Thyroid gland (tissue), 4 donors: Measurements from ENCODE around the gene ABTB2.

Source experiments
- CTCF ChIP-seq, 6 experiments: fragments of 200-600 bp in 3 of 6; fragments of 450-650 bp in 3 of 6; sonication (generic) in 3 of 6; IDR thresholded peaks; one replicate each; pipeline ENCODE4 v1.5.1; 2016 to 2019; ENCODE audit warnings: antibody characterized with exemption in 6 of 6, mild to moderate bottlenecking in 2 of 6, inconsistent platforms in 1 of 6, moderate library complexity in 1 of 6
- POLR2A ChIP-seq, 2 donors: fragments of 450-650 bp; IDR thresholded peaks; one replicate each; pipeline ENCODE4 v1.6.1; 2017; ENCODE audit warnings: antibody characterized with exemption in 2 of 2, mild to moderate bottlenecking in 2 of 2, moderate library complexity in 1 of 2

GRCh38 chr11:34114471-34114870, 243.3 kb downstream of the ABTB2 start:
- TF ChIP-seq CTCF (IDR thresholded peaks at IDR 0.05) (no peak), POLR2A (IDR thresholded peaks at IDR 0.05) (no peak)
